ENCODE data around the gene TPCN1.

DNA sequence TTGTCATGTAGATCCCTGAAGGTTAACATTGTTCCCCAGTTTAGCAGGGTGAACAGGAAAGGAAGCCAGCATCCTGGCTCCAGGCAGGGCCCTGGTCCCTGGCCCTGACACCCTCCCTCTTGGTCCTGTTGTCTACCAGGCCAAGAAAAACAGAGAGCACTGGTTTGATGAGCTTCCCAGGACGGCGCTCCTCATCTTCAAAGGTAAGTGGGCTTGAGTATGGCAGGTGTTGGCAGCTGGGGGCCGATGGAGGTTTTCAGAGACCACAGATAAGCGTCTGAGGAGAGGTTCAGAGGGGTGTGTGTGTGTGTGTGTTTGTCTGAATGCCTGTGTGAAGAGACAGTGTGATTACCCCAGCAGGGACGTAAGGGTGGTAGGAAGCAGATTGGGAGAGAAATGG lies 57.4 kb downstream of the TPCN1 start:
- TF ChIP-seq, protein P1, sequence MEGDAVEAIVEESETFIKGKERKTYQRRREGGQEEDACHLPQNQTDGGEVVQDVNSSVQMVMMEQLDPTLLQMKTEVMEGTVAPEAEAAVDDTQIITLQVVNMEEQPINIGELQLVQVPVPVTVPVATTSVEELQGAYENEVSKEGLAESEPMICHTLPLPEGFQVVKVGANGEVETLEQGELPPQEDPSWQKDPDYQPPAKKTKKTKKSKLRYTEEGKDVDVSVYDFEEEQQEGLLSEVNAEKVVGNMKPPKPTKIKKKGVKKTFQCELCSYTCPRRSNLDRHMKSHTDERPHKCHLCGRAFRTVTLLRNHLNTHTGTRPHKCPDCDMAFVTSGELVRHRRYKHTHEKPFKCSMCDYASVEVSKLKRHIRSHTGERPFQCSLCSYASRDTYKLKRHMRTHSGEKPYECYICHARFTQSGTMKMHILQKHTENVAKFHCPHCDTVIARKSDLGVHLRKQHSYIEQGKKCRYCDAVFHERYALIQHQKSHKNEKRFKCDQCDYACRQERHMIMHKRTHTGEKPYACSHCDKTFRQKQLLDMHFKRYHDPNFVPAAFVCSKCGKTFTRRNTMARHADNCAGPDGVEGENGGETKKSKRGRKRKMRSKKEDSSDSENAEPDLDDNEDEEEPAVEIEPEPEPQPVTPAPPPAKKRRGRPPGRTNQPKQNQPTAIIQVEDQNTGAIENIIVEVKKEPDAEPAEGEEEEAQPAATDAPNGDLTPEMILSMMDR (IDR thresholded peaks at IDR 0.05 in 8 of 11, conservative IDR thresholded peaks at IDR 0.05 in 3 of 11) = no peak
- TF ChIP-seq POLR2A (IDR thresholded peaks at IDR 0.05) = no peak

Measured in spleen (tissue), 7 donors.